Measurements from ENCODE around the gene LAMTOR2.

DNA sequence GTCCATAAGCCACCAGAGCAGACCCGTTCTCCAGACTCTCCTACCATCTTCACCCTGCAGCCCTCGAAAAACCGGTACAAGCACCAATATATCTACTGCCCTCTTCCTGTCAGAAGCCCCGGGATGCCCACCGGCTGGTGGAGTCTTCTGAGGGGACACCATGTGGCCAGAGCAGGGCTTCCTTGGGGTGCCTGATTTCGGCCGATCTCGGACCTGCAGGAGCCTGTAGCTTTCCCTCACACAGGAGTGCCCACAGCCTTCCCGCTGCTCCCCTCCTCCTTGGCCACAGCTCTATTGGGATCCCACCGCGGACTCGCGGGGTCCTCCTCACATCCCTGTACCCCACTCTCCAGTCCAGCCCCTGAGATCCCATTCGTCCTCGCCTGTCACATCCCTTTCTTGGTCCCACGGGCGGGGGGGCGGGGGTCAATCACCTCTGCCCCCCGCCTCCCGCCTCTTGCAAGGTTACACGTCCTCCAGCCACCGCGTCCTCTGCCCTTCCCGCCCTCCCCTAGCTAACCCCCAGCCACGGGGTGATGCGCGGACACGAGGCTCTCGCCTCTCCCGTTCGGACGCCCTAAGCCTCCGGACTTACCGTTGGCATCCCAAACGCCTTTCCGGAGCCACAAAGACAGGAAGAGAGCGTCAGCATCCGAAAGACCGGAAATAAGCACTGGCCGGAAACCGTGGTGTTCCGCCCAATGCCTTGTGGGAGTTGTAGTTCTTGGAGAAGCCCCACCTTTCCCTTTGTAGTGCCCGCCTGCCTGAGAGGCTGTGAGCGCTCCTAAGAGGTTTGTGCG is 34.1 kb upstream of the LAMTOR2 start, which contains the start of gene SSR2:
- TF ChIP-seq, protein P1, sequence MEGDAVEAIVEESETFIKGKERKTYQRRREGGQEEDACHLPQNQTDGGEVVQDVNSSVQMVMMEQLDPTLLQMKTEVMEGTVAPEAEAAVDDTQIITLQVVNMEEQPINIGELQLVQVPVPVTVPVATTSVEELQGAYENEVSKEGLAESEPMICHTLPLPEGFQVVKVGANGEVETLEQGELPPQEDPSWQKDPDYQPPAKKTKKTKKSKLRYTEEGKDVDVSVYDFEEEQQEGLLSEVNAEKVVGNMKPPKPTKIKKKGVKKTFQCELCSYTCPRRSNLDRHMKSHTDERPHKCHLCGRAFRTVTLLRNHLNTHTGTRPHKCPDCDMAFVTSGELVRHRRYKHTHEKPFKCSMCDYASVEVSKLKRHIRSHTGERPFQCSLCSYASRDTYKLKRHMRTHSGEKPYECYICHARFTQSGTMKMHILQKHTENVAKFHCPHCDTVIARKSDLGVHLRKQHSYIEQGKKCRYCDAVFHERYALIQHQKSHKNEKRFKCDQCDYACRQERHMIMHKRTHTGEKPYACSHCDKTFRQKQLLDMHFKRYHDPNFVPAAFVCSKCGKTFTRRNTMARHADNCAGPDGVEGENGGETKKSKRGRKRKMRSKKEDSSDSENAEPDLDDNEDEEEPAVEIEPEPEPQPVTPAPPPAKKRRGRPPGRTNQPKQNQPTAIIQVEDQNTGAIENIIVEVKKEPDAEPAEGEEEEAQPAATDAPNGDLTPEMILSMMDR (conservative IDR thresholded peaks at IDR 0.05 in 1 of 2, IDR thresholded peaks at IDR 0.05 in 1 of 2; ENCODE audit: low read depth in 1 of 2, low read length in 2 of 2): no peak
- no peak for TF ChIP-seq EZH2 (IDR thresholded peaks at IDR 0.05; ENCODE audit: low read length, missing control alignments)

Data from fibroblast of lung (primary cell).